ENCODE results near the gene POU3F2.

- TF ChIP-seq EP300 (IDR thresholded peaks at IDR 0.05): no peak
- TF ChIP-seq CTCF (IDR thresholded peaks at IDR 0.05): no peak
- TF ChIP-seq POLR2A (IDR thresholded peaks at IDR 0.05; ENCODE audit: low read depth): no peak
- no peak for TF ChIP-seq POLR2AphosphoS5 (IDR thresholded peaks at IDR 0.05)
Measured at GRCh38 chr6:98838975-98839374, 4.6 kb downstream of the POU3F2 start.
